ENCODE measurements around the gene KCTD5.
"Not testable (repeated sequence)": the region's sequence is repeated elsewhere in the genome, so short reads cannot be mapped to it uniquely, and the experiment has no call there.

KCTD5 gene

DNA sequence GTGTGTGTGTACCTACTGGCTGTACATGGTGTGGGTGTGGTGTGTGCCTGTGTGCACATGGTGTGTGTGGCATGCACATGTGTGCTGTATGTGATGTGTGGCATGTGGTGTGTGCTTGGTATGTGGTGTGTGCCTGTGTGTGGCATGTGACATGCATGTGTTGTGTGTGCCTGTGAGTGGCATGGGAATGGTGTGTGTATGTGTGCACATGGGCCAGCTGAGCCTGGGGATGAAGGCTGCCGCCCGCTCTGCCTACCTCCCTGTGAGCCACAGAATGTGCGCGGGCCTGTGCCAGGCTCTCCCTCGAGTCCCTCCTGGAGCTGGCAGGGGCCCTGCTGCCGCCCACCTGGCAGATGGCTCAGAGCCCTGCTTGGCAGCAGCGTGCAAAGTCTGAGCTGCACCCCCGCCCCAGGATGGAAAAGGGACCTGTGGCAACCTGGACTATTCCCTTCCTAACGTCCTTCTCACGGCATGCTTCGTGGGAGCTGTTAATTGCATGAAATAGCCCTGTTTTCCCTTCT lies 28.4 kb downstream of the KCTD5 start:
- FAIRE-seq: no peak

DNA sequence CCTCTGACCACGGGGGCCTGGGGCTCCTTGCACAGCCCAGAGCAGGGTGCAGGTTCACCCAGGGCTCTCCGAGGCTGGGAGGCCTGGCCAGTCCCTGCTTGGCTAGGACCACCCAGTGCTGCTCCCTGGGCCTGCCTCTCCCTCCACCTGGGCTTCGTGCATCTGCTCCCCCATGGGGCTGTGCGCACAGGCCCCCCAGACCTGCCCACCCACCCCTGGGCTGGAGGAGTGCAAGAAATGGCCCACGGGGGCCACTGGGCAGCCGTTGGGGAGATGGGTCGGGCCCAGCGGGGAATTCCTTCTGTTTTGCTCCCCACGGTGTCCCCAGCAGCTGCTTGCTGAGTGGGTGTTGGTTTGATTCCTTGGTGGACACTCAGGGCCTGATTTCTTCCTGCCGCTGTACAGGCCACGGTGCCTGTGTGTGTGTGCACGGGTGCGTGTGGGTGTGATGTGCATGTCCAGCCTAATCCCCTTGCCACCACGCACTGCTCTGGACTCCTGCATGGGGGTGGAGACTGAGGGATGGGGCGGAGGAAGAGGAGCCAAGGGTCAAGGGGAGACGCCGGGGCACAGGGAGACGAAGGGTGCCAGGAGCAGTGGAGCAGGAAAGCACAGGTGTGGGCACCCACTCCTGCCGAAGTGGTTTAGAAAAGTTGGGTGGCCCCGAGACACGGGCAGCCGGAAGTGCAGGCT lies 29.2 kb downstream of the KCTD5 start:
- no peak for FAIRE-seq

DNA sequence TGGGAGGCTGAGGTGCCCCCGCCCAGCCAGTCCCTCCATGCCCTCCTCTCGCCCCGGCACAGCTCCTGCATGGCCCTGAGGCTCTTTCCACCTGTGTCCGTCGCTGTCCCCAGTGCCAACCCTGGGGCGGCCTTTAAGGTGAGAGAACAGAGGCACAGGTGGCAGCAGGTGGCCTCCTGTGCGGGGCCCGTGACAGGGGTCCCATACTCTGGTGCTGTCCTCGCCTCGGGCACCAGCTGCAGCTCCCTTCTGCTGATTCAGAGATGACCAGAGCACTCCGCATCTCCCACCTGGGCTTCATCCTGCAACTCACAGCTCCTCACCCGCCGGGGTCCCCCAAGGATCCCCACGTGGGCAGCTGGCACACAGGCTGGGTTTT lies 29.7 kb downstream of the KCTD5 start:
- FAIRE-seq: no peak

DNA sequence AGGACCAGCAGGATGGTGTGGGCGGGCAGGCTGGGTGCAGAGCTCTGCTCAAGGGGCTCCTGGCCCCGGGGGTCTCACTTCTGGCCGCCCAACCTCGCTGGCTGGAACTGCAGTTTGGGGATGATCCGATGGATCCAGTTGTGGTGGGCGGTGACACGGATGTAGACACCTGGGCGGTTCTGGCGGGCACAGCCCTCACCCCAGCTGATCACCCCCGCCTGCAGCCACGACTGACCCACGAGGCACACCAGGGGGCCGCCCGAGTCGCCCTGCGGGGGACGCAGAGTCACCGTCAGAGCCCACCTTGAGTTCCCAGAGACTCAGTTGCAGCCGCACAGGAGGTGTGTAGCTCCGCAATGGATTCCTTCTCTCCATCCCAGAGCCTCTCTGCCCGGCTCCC lies 30.2 kb downstream of the KCTD5 start:
- no peak for FAIRE-seq

DNA sequence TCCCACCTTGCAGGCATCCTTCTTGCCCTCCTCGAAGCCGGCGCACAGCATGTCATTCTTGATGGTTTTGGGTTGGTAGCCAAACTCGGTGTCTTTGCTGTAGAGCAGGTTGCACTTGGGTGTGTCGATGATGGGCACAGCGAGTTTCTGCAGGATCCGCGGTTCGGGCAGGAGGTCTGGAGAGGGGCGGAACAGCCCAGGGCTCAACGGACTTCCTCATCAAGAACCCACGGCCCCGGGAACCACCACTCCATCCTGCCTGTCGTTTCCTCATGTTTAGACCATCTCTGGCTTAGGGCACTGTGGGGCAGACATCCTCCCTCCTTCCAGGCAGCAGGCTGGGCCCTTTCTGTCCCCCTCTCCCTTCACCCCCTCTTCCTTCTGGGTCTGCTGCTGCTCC lies 31.2 kb downstream of the KCTD5 start:
- no peak for FAIRE-seq

DNA sequence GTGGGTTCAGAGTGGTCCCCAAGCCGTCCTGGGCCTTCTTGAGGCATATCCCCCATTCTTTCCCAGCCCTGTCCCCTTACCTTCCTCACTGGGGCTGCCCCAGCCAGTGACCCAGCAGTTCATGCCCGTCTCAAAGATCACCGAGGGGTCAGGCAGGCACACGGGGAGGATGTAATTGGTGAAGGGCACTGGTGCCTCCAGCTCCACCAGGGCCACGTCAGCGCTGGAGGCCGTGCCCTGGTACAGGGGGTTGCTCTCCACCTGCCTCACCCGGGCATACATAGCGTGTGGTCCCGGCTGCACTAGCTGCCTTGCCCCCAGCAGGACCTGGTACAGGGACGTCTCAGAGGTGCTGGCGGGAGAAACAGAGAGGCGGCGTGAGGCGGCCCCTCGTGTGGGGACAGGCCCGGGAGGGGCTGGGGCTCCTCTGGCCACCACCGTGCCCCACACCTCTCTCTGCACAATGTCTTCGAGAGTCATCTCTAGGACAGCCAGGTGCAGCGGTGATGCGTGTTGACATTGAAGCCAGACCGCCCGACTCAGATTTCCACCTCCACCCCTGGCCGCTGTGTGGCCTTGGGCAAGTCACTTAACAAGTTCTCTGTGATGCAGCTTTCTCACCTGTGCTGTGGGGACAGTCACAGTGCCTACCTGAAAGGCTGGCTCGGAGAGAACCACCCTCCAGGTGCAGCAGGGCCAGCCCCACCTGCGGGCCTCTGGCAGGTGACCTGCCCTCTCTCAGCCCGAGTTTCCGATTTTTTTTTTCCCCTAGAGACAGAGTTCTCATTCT lies 31.9 kb downstream of the KCTD5 start:
- no peak for FAIRE-seq

DNA sequence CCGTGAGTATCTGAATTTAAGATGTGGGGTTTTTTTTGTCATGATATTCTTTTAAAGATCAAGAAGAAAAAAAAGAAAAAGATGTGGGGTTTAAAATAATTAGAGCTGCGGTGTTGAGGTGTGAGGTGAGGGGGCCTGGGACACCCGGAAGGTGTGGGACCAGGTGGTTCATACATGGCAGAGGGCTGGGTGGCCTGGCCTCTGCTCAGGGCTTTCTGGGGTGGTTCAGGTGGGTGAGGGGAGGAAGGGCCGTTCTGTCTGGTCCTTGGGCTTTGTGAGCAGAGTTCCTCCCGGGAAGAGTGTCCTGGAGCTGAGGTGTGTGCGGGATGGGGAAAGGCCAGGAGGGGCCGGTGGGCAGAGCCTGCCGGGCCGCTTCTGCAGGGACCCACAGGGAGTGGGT lies 32.7 kb downstream of the KCTD5 start:
- no peak for FAIRE-seq

DNA sequence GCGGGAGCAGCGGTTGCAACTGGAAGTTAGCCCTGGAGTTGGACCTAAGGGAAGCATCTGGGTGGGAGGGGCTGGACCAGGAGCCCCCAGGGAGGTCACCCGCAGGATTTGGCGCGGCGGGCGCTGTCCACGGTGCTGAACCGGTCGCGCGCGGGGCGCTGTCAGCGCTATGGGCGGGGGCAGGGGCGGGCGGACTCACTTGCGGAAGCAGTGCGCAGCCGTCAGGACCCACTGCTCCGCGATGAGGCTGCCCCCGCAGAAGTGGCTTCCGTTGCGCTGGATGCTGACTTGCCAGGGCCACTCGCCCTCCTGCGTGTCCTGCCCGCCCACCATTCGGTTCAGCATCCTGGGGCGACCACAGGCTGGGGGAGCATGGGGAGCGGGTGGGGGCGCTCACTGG lies 33.2 kb downstream of the KCTD5 start:
- FAIRE-seq: no peak

DNA sequence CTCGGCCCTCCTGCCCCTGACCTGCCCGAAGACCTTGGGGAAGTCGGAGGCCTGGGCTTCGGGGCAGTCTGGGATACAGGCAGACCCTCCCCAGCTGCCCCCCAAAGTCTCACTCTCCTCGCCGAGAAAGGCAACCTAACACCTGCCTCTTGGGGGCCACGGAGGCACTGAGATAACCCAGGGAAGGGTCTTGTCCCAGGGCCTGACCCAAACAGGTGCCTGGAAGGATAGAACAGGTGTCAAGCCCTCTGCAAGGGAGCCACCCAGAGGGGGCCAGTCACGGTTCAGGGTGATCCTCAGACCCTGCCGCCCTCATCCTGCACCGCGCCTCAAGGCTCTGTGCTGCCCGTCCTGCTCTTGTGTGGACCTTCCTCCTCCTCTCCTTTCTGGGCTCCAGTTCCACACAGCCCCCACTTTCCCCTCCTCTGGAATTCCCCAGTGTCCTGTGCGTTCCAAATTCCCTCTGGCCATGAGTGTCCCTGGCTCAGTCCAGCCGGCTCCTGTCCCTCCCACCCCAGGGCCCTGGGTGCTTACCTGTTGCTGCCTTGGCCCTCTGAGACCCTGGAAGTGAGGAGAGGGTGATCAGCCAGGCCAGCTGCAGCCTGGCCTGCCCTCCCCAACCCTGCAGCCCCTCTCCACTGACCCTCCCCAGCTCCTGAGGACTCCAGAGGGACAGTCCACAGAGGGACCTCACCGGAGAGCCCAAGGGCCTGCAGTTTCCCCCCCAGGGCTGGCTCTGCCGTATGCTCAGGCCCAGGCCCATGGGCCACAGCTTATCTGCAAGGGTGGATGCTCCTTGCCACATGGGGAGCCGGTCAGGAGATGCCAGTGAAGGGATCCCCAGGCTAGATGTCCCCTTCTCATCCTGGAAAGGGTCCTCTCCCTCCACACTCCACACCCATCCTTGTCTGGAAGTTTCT lies 33.9 kb downstream of the KCTD5 start:
- no peak for FAIRE-seq

DNA sequence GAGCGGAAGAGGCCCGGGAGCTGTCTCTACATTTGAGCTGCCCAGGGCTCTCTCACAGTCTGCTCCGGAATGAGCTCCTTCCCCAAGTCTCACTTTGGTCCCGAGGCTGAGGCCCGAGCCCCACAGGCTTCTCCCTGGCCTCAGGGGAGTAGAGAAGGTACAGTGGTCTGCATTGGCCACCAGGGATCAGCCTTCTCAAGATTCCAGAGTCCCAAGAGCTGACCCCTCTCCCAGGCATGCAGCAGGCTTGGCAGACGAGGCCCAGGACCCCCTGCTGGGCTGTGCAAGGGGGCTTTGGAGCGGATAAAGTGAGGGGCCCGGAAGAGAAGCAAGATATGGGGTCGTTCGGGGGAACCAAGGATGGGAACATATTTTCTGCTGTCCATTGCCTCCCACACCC lies 34.6 kb downstream of the KCTD5 start:
- FAIRE-seq: no peak

DNA sequence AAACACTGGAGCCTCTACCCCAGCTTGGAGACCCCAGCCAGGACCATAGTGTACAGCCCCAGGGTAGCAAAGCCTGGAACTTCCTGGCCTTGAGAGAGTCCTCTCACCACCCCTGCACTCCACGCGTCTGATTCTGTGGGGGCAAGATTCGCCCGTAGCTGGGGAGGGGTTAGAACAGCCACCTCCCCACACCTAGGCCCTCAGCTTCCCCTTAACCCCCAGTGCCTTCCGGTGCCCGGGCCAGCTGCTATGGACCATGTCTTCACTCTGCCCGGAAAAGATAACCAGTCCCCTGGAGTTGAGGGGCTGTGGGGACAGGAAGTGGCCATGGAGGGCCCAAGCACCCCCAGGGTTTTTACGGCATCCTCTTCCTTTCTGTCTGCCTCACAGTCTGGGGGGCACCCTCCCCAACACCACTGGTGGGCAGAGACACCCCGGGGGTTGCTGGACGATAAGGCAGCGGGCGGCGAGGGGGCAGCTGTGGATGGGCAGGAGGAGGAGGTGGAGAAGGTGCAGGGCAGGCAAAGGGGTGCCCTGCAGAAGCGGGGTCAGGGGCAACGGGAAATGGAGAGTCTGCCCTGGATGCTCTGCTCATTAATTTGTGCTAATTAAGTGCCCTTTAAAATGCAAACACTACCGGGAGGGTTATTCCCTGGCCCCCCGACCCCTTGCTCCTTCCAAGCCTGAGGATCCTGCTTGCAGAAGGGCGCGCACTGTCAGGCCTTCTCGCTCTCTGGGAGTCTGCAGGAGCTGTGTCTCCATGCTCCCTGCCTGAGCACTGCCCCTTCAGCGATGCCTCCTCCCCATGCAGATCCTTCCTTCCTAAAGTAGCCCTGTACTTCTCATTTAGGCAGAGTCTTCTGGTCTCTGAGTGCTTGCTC lies 35.3 kb downstream of the KCTD5 start:
- FAIRE-seq: no peak

DNA sequence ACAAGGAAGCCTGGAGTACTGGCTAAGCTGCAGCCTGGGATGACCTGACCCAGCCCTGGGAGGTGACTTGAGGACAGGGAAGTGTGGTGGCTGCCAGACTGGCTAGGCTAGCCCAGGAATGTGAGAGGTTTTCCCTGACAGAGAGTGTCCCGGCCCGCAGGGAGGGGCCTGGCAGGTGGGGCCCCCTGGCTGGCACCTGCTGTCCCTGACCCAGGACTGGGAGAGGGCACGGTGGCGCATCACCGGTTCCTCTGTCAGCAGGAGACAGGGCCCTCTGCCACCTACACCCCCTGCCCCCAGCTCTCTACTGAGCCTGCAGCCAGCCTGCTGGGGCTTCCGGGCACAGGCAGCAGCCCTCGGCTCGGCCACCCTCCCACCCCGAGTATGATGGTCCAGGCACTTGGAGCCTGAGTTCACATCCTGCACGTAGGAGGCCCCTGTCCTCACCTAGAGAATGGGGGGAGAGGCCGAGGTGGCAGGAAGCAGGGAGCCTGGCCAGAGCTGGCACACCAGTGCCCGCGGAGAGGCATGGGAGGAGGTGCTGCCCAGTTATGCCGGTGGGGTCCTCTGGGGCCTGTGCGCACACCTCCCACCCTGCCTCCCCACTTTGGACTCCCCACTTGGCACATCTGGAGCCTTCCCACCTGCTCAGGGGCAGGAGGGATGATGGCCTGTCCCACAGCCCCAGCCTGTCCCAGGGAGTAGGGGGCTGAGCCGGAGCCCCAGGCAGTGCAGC lies 37.2 kb downstream of the KCTD5 start:
- no peak for FAIRE-seq

DNA sequence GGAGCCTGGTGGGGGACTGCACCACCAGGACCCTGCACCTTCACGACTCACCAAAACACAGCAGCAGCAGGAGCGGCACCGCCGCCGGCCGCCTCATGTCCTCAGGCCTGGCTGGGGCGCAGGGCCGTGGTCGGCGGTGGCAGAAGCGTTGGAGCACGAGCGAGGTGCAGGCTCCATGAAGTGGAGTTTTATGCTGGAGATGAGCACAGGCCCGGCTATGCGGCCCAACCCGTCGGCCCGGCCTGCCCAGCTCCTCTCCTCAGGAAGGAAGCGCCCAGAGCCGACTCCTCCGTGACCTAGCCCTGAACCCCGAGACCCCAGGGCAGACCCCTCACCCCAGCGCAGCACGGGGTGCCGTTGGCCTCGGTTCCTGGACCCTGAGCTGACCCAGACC lies 37.7 kb downstream of the KCTD5 start, which contains the start of gene PRSS27:
Gene PRSS27, minus strand, starts transcription at position 161 of the 394 bp plus-strand sequence. Its CDS starts 64 bp downstream, at position 97.
- FAIRE-seq: no peak

DNA sequence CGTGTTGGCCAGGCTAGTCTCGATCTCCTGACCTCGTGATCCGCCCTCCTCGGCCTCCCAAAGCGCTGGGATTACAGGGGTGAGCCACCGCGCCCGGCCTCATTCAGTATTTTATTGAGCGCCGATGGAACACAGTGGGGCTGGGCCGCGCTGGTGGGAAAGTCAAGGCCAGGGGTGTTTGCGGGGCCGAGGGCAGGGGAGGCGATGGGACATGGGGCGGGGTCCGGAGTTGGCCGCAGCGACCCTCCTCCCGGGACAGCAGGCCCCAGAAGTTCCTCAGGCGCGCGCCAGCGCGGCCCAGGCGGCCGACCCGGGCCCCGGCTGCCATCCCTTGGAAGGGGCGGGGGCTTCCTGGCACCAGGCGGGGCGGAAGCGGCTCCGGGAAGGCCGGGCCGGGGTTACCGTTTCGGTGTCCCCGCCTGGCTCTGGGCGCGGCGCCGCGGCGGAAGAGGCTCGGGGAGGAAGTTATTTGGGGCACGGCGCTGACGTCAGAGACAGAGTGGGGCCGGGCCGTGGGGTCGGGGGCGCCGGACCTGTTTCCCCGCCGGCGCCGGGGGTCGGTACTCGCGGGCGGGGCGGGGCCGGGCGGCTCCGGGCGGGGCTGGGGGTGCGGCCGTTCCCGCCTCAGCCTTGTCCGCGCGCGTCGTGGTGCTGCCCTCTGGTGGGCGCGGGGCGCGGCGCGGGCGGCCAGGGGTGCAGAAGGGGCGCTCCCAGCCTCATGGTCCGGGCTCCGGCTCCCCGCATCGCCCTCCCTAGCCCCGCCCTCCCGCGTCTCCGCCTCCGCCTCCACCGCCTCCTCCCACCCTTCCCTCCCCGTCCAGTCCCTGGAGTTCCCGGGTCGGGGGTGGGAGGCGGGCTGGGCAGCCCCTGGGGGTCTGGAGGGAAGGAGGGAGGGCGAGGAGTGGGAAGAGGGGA lies 38.7 kb downstream of the KCTD5 start:
- FAIRE-seq: no peak

DNA sequence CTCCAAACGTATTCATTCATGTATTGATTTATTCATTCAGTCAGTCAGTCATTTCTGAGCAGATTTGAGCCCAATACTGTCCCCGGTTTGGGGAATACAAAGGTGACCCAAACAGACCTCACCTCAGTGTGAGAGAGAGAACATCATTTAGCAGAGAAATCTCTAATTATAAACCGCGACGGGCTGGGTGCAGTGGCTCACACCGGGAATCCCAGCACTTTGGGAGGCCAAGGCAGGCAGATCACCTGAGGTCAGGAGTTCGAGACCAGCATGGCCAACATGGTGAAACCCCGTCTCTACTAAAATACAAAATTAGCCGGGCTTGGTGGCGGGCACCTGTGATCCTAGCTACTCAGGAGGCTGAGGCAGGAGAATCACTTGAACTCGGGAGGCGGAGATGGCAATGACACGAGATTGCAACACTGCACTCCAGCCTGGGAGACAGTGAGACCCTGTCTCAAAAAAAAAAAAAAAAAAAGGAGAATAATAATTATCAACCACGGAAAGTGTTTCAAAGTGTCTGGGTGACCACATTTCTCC lies 39.4 kb downstream of the KCTD5 start:
- FAIRE-seq: not testable (repeated sequence)

DNA sequence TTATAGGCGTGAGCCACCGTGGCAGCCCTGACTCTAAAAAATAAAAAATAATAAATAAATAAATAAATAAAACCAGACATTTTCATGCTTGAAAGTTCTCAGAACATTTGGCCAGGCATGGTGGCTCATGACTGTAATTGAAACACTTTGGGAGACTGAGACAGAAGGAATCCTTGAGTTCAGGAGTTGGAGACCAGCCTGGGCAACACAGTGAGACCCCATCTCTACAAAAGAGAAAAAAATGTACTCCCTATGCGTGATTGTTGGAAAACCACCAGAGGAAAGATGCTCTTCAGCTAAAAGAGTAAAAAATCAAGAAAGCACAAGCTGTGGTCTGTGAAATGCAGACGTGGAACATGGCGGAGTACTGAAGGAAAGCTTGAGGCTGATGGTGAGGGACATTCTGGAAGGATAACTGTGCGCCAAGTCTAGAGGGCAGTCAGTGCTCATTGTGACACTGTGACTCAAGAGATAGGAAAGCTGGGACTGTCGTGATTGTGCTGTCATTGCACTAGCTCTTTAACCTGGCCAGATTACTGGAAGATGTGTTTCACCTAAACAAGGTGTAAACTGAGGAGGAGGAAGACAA lies 41.9 kb downstream of the KCTD5 start:
- no peak for FAIRE-seq

DNA sequence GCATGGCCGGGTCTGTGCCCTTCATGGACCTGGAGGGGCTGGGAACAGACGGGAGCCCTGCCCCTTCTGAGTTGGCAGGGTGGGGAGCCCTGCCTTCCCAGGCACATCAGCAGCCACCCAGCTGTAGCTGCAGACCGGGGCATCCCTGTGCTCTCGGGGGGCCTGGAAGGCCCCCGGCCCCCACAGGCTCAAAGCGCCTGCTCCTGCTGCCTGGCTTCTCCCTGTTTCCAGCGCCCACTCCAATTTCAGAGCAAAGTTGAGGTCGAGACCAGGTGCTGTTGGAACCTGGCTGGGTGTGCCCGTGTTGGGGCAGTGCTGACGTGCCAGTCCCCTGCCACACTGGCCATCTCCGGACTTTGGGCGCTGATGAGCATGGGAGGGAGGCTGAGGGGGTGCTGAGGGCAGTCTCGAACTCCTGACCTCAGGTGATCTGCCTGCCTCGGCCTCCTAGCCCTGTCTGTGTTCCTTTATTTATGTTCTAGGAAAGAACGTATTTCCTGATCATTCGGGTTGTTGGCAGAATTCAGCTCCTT lies 42.6 kb downstream of the KCTD5 start:
- no peak for FAIRE-seq

DNA sequence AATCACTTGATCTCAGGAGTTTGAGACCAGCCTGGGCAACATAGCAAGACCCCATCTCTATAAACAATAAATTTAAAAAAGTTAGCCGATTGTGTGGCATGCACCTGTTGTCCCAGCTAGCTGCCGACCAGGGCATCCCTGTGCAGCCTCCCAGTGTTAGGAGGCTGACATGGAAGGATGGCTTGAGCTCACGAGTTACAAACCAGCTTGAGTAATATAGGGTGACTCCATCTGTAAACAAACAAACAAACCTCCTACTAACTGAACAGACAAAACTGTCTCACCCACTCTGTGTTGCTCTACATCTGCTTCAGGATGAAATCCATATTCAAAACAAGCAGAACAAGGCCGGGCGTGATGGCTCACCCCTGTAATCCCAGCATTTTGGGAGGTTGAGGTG lies 44.6 kb downstream of the KCTD5 start:
- no peak for FAIRE-seq

DNA sequence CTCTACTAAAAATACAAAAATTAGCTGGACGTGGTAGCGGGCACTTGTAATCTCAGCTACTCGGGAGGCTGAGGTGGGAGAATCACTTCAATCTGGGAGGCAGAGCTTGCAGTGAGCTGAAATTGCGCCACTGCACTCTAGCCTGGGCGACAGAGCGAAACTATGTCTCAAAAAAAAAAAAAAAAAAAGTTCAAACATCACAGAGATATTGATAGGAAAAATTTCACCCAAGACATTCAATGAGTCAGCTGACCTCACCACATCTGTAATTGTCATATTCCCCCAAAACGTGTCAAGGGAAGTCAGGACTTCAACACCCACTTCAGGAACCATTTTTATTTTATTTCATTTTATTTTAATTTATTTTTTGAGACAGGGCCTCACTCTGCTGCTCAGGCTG lies 45.7 kb downstream of the KCTD5 start:
- FAIRE-seq: no peak

Measured in G401.6 (cell line).